HG03060 (cell line): Measurements from ENCODE around the gene SPATA32.

Source experiments
- ATAC-seq: cut with Tn5 transposase; IDR thresholded peaks from one replicate; pipeline ENCODE4 v1.9.1; 2021; ENCODE audit warnings: low read depth, moderate number of reproducible peaks; ENCODE audit not compliant: unreplicated experiment

SPATA32 gene

GRCh38 chr17:45220079-45220478 is 41.8 kb downstream of the SPATA32 start:
- ATAC-seq: no peak

- no peak for ATAC-seq
These were observed 42.8 kb downstream of the SPATA32 start for GRCh38 chr17:45218895-45219661.
